AG09319 (cell line): ENCODE data around the gene HBD.

Source experiments
- DNase-seq: peaks from one replicate; pipeline ENCODE4 v3.0.0-alpha.2; 2010; ENCODE audit warnings: low read depth; ENCODE audit errors: extremely low read depth
- TF ChIP-seq, protein P1 (sequence below): IDR thresholded peaks from 2 replicates; pipeline ENCODE4 v1.5.1; 2011; ENCODE audit warnings: low read depth, mild to moderate bottlenecking, inconsistent platforms, low read length, moderate library complexity

HBD gene

DNA sequence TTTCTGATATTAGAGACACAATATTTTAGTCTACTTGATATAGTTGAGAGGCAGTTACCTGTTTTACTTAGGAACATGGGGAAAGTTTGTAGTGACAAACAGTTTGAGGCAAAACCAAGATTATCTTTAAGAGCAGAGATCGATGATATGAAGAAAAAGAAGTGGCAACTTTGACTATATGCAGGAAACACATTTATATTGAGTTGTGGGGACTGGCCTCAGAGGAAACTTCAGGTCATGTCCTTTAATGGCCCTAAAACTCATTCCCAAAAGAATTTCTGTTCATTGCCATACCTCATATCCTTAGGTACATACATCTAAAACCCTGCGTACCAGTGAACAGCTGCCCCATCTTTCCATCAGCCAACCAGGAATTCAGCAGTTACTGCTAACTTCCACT, 10.9 kb upstream of the HBD start:
- TF ChIP-seq, protein P1, sequence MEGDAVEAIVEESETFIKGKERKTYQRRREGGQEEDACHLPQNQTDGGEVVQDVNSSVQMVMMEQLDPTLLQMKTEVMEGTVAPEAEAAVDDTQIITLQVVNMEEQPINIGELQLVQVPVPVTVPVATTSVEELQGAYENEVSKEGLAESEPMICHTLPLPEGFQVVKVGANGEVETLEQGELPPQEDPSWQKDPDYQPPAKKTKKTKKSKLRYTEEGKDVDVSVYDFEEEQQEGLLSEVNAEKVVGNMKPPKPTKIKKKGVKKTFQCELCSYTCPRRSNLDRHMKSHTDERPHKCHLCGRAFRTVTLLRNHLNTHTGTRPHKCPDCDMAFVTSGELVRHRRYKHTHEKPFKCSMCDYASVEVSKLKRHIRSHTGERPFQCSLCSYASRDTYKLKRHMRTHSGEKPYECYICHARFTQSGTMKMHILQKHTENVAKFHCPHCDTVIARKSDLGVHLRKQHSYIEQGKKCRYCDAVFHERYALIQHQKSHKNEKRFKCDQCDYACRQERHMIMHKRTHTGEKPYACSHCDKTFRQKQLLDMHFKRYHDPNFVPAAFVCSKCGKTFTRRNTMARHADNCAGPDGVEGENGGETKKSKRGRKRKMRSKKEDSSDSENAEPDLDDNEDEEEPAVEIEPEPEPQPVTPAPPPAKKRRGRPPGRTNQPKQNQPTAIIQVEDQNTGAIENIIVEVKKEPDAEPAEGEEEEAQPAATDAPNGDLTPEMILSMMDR, result no peak
- DNase-seq, result no peak

DNA sequence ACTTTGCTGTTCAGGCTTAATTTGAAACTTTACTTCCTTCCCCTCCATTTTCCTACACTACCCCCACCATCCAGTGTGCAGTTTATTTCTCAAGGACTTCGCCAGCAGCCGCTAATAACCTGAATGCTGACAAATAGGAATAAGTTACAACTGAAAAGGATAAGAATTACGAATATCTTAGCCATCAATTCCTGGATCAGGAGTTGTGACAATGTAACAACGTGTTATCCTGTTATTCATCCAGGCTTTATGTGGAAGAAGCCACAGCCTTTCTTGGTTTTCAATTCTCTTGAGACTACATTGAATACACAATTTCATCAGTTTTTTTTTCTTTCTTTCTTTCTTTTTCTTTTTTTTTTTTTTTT, 9.5 kb upstream of the HBD start:
- TF ChIP-seq, protein P1, result no peak
- DNase-seq, result no peak

DNA sequence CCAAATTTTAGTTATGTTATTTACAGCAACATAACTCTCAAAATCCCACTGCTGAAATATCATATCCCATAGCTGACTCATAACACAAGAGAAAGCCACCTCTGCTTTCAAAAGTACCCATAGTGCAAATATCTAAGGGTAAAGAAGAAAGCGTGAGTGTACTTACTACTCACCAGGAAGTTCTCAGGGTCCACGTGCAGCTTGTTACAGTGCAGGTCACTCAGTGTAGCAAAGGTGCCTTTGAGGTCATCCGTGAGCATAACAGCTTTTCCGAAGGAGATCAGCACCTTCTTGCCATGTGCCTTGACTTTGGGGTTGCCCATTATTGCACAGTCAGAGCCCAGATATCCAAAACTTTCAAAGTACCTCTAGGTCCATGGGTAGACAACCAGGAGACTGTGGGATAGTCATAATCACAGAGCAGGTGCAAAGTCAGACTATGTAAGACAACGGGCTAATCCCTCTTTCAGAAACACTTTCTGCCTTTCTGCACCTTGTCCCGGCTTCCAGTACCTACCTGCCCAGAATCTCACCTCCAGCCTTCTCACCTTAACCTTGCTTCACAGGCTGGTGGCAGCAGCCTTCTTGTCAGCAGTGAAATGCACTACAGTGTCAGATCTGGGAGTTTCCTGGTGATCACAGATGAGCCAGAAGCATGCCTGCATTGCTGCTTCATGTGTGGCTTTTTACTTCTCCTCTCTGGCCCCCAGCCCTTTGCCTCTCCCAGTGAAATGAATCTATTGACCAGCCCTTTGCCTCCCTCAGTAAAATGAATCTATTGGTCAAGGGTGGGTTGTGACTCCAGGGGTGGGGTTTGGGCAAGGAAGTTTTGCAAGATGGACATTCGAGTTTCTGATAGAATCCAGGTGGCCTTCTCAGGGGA, 8.9 kb upstream of the HBD start:
- DNase-seq, result no peak
- TF ChIP-seq, protein P1, result no peak

DNA sequence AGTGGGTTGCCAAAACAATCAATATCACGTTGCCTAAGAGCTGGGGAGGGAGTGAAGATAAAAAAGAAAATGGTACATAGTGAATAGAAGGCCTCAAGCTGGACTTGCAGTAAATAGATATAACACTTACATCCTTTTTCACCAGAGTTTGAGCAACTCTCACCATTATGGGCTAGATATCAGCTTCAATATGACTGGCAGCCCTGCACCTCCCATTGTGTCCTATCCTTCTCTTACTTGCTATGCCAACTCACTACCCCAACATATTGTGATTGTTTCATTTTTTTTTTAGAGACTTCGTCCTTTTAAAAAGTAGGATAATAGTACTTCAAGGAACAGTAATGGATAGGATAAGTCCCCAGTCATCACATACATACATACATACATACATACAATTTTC, 7.9 kb upstream of the HBD start:
- TF ChIP-seq, protein P1, result no peak
- no peak for DNase-seq

DNA sequence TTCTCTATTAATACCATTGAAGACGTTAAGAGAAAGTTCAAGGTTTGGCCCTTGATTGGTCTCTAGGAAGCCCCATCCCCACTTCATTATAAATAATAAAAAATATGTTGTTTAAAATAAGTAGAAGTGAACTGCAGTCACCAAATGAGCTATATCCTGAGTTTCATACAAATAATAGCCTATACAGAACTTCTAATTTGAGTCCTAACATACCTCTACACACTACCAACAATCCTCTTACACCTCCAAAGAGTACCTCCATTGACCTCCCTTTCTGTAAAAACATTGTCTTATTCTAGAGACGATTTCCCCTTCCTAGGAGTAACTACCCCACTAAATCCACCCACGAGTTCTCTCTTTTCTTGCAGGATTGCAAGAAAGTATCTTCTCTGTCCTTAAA, 7.2 kb upstream of the HBD start:
- TF ChIP-seq, protein P1, result no peak
- DNase-seq, result no peak

DNA sequence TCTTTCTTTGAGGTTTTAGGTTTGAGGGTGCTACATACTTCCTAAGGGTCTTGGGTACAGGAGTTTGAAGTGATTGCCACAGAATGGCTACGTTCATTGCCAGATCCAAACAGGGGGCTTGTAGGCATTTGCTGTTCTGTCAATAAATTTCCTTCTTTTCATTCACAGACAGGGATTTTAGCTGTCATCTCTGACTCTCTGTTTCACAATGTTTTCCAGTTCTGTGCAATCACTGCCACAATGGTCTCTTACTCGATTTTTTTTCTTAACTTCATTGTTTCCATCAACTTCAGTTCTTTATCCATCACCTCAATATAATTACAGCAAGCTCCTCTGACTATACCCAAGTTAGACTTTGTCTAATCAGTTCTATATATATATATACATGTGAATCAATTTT, 6.2 kb upstream of the HBD start:
- DNase-seq, result no peak
- TF ChIP-seq, protein P1, result no peak

DNA sequence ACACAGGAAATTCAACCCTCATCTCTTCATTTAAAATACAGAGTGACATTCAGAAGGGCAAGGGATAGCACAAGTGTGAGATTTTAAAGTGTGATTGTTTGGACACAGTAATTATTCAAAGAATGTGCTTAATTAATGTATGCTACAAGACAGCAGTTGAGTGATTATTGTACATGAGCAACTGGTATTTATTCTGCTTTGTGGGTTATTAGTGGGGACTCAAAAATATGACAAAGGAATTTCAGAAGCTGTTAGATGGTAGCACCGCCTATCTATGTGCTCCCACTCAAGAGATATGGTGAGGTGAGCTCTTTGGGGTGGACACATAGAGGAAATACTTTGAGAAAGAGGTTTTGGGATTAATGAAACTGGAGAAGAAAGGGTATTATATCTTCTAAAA, 5.8 kb upstream of the HBD start:
- no peak for DNase-seq
- TF ChIP-seq, protein P1, result no peak
